NCI-H1930 (cell line): ENCODE results near the gene OPRM1.
A peak's percentile ranks its signal among the peaks of the same experiment; 100 is the strongest.
"Not testable (repeated sequence)": the region's sequence is repeated elsewhere in the genome, so short reads cannot be mapped to it uniquely, and the experiment has no call there.

Source experiments
- DNase-seq, 2 experiments: peaks; one replicate each; lab custom pipeline; 2025; lab: John Stamatoyannopoulos, UW

Gene OPRM1

GRCh38 chr6:154143753-154144152 lies 104.7 kb downstream of the OPRM1 start:
- no peak for DNase-seq

GRCh38 chr6:154154389-154154967 lies 115.4 kb downstream of the OPRM1 start:
- peak in 1 of 2 experiments; percentile 23 for DNase-seq

- no peak for DNase-seq
Observed at GRCh38 chr6:154156135-154156896, 117.3 kb downstream of the OPRM1 start.

GRCh38 chr6:154157082-154157481 lies 118.0 kb downstream of the OPRM1 start:
- DNase-seq, result no peak

GRCh38 chr6:154157706-154158105 lies 118.7 kb downstream of the OPRM1 start:
- DNase-seq, result no peak

- no peak for DNase-seq
Observed at GRCh38 chr6:154159126-154159525, 120.1 kb downstream of the OPRM1 start.

GRCh38 chr6:154161689-154162088 lies 122.6 kb downstream of the OPRM1 start:
- DNase-seq, result no peak

GRCh38 chr6:154164397-154164796 lies 125.4 kb downstream of the OPRM1 start:
- no peak for DNase-seq

- no peak for DNase-seq
Observed at GRCh38 chr6:154165478-154165877, 126.4 kb downstream of the OPRM1 start.

GRCh38 chr6:154166140-154166539 lies 127.1 kb downstream of the OPRM1 start:
- no peak for DNase-seq

GRCh38 chr6:154167126-154167525 lies 128.1 kb downstream of the OPRM1 start:
- DNase-seq, result no peak

GRCh38 chr6:154169193-154169847 lies 130.3 kb downstream of the OPRM1 start:
- no peak for DNase-seq

- DNase-seq, result no peak
Observed at GRCh38 chr6:154170106-154170505, 131.1 kb downstream of the OPRM1 start.

GRCh38 chr6:154172393-154172792 lies 133.4 kb downstream of the OPRM1 start:
- not testable (repeated sequence) for DNase-seq

GRCh38 chr6:154179434-154179833 lies 140.4 kb downstream of the OPRM1 start:
- no peak for DNase-seq

- DNase-seq, result no peak
Observed at GRCh38 chr6:154187203-154187602, 148.2 kb downstream of the OPRM1 start.

- DNase-seq, result no peak
Observed at GRCh38 chr6:154187714-154188113, 148.7 kb downstream of the OPRM1 start.

- DNase-seq, result no peak
Observed at GRCh38 chr6:154196333-154196885, 157.4 kb downstream of the OPRM1 start.

- no peak for DNase-seq
Observed at GRCh38 chr6:154197196-154197860, 158.3 kb downstream of the OPRM1 start.

- not testable (repeated sequence) for DNase-seq
Observed at GRCh38 chr6:154201688-154202087, 162.6 kb downstream of the OPRM1 start.

- DNase-seq, result no peak
Observed at GRCh38 chr6:154202339-154202738, 163.3 kb downstream of the OPRM1 start.

GRCh38 chr6:154202958-154203357 lies 163.9 kb downstream of the OPRM1 start:
- DNase-seq, result no peak
